H1 (cell line): ENCODE measurements around the gene NRP2. TPM values are rescaled to one million over a fixed set of nuclear protein-coding genes. Genes with fewer than 3 reads are reported as not detected.

Experiments used
- BCL11A ChIP-seq, 2 experiments: IDR thresholded peaks; one replicate each; pipeline ENCODE4 v1.6.1; 2011; ENCODE audit warnings: low read depth in 2 of 2, low read length in 2 of 2, mild to moderate bottlenecking in 2 of 2
- SIRT6 ChIP-seq: IDR thresholded peaks from one replicate; pipeline ENCODE4 v1.7.1; 2012; ENCODE audit warnings: low read length, inconsistent platforms
- SP2 ChIP-seq: IDR thresholded peaks from 2 replicates; pipeline ENCODE4 v1.6.1; 2012; ENCODE audit warnings: mild to moderate bottlenecking, low read length, inconsistent platforms
- polyA plus RNA-seq, 7 experiments: library from polyadenylated mRNA; depleted of rRNA in 3 of 7; stranded (reverse) in 5 of 7; unstranded in 2 of 7; fragments of >200 nt in 5 of 7; fragments of 200-250 nt in 2 of 7; gene quantifications; 1 replicate in 5 of 7; 2 replicates in 1 of 7; 4 replicates in 1 of 7; pipeline versions ENCODE4 v1.2.1 to v1.2.3, GENCODE V29; 2011 to 2013; ENCODE audit warnings: missing spikeins in 2 of 7, mixed read lengths in 2 of 7
- total RNA-seq: library from RNA; stranded (reverse); fragmentation: NEBNext Ultra II Directional; extraction: Animal tissue kit (Norgen Biotek cat#: 25700); gene quantifications from 2 replicates; pipeline ENCODE4 v1.2.1, GENCODE V29; 2021
- TF ChIP-seq, protein P1 (sequence below): fragments of 300-600 bp; sonication (generic); IDR thresholded peaks from 2 replicates; pipeline ENCODE4 v1.7.1; 2012; ENCODE audit warnings: low read length, moderate library complexity, mild to moderate bottlenecking, inconsistent platforms; ENCODE audit not compliant: insufficient replicate concordance

Gene NRP2
- total and polyA plus RNA-seq, 2 of the 8 experiments (the other 6 are each of a cell fraction or from before 2014, with no cell fraction given), result 32.0 to 37.8 TPM

DNA sequence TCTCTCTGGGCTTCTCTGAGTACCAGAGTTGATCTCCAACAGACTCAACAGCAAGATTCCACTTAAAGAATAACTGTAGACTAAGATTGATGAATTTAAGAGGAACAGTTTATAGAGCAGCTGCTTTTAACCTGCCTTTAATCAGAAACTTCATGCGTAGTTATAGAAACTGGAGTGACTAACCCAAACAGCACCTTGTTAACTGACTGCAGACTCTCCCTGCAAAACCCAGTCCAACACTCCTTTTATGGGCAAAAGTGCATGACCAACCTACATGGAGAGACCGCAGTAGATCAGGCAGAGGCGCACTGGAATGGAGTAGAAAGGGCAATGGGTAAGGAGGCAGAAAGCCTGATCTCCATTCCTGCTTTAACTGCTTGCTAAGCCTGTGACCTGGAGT, 110.6 kb downstream of the NRP2 start (continued):
- TF ChIP-seq, protein P1, sequence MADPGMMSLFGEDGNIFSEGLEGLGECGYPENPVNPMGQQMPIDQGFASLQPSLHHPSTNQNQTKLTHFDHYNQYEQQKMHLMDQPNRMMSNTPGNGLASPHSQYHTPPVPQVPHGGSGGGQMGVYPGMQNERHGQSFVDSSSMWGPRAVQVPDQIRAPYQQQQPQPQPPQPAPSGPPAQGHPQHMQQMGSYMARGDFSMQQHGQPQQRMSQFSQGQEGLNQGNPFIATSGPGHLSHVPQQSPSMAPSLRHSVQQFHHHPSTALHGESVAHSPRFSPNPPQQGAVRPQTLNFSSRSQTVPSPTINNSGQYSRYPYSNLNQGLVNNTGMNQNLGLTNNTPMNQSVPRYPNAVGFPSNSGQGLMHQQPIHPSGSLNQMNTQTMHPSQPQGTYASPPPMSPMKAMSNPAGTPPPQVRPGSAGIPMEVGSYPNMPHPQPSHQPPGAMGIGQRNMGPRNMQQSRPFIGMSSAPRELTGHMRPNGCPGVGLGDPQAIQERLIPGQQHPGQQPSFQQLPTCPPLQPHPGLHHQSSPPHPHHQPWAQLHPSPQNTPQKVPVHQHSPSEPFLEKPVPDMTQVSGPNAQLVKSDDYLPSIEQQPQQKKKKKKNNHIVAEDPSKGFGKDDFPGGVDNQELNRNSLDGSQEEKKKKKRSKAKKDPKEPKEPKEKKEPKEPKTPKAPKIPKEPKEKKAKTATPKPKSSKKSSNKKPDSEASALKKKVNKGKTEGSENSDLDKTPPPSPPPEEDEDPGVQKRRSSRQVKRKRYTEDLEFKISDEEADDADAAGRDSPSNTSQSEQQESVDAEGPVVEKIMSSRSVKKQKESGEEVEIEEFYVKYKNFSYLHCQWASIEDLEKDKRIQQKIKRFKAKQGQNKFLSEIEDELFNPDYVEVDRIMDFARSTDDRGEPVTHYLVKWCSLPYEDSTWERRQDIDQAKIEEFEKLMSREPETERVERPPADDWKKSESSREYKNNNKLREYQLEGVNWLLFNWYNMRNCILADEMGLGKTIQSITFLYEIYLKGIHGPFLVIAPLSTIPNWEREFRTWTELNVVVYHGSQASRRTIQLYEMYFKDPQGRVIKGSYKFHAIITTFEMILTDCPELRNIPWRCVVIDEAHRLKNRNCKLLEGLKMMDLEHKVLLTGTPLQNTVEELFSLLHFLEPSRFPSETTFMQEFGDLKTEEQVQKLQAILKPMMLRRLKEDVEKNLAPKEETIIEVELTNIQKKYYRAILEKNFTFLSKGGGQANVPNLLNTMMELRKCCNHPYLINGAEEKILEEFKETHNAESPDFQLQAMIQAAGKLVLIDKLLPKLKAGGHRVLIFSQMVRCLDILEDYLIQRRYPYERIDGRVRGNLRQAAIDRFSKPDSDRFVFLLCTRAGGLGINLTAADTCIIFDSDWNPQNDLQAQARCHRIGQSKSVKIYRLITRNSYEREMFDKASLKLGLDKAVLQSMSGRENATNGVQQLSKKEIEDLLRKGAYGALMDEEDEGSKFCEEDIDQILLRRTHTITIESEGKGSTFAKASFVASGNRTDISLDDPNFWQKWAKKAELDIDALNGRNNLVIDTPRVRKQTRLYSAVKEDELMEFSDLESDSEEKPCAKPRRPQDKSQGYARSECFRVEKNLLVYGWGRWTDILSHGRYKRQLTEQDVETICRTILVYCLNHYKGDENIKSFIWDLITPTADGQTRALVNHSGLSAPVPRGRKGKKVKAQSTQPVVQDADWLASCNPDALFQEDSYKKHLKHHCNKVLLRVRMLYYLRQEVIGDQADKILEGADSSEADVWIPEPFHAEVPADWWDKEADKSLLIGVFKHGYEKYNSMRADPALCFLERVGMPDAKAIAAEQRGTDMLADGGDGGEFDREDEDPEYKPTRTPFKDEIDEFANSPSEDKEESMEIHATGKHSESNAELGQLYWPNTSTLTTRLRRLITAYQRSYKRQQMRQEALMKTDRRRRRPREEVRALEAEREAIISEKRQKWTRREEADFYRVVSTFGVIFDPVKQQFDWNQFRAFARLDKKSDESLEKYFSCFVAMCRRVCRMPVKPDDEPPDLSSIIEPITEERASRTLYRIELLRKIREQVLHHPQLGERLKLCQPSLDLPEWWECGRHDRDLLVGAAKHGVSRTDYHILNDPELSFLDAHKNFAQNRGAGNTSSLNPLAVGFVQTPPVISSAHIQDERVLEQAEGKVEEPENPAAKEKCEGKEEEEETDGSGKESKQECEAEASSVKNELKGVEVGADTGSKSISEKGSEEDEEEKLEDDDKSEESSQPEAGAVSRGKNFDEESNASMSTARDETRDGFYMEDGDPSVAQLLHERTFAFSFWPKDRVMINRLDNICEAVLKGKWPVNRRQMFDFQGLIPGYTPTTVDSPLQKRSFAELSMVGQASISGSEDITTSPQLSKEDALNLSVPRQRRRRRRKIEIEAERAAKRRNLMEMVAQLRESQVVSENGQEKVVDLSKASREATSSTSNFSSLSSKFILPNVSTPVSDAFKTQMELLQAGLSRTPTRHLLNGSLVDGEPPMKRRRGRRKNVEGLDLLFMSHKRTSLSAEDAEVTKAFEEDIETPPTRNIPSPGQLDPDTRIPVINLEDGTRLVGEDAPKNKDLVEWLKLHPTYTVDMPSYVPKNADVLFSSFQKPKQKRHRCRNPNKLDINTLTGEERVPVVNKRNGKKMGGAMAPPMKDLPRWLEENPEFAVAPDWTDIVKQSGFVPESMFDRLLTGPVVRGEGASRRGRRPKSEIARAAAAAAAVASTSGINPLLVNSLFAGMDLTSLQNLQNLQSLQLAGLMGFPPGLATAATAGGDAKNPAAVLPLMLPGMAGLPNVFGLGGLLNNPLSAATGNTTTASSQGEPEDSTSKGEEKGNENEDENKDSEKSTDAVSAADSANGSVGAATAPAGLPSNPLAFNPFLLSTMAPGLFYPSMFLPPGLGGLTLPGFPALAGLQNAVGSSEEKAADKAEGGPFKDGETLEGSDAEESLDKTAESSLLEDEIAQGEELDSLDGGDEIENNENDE, result no peak
- TF ChIP-seq BCL11A (IDR thresholded peaks at IDR 0.05; ENCODE audit: low read depth in 2 of 2, low read length in 2 of 2) (no peak), SP2 (no peak), SIRT6 (no peak)
